CD1c-positive myeloid dendritic cell (primary cell): ENCODE measurements around the gene HDAC11.

Experiments used
- DNase-seq: peaks from one replicate; pipeline ENCODE4 v3.0.0-alpha.2; 2016; ENCODE audit errors: extremely low spot score

Gene HDAC11

DNA sequence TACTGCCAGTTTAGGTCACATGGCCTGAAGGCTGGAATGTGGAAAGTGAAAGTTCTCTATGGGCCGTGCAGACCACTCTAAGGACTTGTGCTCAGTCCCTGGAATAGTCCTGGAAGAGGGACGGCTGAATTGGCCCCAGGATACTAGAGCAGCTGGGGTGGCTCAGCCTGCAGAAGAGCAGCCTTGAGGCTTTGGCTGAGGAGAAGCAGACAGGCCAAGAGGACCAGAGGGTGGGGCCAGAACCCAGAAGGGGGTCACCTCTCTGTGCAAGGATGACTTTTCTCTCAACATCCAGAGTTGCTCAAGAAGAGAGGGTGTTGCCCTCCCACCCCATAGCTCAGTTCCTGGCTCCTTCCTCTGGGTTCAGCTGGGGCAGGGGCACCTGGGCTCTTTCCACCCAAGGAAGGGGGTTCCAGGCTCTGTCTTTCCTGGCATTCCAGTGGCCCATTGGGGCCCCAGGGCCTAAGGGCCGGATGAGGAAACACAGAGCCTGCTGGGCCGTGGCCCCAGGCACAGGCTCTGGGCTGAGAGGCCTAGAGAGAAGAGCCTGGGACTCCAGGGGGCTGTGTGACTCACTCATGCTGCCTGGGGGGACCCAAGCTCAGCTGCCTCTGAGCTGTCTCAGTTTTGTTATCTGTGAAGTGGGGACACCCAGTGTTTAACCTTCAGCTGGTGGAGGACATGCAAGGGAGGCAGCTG, 60.3 kb downstream of the HDAC11 start:
- no peak for DNase-seq

DNA sequence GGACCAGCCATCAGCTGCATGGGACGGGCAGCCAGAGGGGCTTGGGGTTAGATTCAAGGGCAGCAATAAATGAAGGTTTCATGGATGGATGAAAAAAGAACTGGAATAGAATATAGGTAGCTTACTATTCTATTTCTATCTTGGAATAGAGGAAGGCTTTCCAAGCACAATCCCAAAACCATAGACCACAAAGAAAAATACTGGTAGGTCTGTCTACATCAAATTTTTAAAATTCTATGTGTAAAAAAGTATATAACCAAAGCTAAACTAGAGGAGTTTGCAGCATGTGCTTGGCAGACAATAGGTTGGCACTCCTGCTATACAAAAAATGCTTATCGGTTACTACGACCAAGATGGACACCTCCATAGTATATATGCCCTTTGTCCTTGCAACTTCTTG, 61.6 kb downstream of the HDAC11 start:
- DNase-seq: no peak

DNA sequence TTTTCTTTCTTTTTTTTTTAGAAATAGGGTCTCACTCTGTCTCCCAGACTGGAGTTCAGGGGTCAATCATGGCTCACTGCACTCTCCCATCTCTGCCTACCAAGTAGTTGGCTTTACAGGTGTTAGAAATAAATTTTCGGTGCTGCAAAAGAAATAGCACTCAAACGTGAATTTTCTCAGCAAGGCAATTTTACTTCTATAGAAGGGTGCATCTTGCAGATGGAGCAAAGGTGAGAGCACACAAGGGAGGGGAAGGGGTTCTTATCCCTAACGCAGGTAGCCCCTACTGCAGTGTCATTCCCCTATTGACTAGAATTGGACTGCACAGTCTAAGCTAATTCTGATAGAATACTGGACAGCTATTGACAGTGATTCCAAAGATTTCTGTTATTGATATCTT, 62.0 kb downstream of the HDAC11 start:
- DNase-seq: no peak

DNA sequence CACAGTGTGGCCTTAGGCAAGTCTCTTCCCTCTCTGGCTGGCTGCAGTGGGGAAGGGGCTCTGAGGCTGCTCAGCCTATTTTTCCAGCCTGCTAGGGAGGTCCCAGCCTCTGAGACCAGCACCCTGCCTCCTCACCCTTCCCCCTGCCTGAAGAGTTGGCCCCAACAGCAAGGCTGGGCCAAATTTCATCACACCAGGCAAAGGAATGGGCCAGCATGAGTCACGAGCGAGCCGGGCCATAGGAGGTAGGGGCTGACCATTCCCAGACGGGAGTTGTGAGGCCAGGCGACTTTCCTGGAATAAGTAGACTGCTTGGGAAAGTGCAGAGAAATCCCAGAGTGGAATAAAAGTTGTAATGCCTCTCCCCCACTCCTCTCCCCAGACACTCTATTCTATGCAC, 63.1 kb downstream of the HDAC11 start:
- DNase-seq: no peak

DNA sequence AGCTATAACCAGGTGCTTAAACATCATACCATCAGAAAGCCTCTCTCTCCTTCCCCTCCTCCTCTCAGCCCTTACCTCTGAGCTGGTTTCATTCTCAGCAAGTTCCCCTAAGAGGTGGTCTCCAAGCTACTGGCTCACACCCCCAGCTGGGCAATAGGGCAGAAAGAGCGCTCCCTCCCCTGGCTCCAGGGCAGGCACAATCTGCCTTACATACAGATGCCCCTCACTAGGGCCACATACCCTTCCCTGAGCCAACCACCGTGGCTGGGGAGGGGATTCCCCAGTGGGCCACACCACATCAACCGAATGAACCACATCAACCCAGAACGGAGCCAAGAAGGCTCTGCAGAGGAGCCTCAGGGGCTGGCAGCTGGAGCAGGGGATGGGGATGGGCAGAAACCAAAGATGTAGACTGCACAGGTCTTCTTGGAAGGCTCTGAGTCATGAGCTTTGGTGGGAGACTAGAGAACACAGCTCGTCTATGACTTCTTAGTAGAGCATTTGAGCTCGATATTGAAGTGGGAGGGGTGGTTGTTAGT, 64.3 kb downstream of the HDAC11 start:
- no peak for DNase-seq

DNA sequence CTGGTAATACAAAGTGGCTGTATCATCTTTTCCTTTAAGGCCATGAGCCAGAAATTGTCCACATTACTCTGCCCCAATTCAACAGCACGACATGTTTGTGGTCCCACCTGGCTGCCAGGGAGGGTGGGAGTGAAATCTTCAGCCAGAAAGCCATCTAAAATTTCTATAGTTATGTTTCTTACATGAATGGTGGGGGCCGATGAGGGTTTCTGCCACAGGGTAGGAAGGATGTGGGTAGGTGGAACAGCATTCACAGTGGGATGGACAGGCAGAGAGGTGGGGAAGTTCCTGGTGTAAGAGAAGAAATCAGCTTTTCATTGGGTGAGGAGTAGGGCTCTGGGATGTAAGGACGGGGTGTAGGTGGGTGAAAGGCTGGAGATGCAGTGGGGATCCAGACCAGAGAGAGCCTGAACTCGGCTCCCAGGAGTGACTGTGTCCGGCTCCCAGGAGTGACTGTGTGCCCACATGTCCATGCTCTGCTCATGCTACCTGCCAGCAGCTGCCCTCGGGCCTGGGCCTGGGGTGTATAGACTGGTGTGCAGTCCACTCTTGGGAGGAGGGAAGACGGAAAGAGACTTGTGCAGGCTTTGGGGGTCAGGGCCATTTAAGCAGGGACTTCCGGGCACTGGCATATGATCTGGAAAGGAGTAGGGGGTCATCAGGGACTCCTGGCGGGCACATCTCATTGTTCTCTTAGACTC, 65.0 kb downstream of the HDAC11 start:
- DNase-seq: no peak

DNA sequence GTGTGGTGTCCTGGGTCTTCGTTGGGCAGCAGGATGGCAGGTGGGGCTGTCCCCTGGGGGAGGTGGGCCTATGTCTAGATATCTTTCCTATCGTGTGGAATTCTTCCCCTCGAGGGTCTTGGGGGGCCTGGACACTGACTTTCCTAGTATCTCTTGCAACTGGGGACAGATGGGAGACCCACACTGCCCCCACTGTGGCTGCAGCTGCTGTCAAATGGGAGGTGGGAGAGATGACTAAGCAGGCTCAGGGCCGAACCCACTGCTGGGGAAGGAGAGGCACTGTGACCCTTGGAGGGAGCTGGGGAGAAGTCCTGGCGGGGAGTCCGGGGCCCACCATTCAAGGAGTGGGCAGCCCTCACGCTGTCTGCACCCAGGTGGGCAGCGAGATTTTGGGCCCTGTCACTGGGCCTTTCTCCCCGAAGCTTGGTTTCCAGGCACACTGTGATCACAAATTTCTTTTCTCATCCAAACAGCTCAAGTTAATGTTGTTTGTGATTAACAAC, 65.9 kb downstream of the HDAC11 start:
- no peak for DNase-seq

DNA sequence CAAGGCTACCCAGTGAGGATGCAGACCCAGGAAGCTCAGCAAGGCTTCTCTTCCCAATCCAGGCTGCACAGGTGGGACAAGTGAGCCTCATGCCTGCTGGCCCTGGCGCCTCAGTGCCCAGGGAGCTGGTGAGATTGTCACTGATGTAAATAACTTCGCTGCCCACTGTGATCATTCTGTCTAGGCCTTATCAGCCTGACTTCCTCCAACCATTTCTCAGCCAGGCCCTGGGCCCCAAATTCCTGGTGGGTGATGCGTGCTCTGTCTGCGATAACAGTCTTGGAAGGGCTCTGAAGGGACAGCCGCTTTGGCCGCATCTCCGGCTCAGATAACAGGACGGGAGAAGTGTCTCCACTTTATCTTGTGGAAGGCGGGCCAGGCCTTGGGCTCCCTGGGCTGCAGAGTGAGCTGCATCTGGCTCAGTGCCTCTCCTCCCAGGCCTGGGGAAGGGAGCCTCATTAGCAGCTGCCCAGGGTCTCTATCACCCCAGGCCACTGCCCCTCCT, 66.6 kb downstream of the HDAC11 start:
- DNase-seq: no peak

DNA sequence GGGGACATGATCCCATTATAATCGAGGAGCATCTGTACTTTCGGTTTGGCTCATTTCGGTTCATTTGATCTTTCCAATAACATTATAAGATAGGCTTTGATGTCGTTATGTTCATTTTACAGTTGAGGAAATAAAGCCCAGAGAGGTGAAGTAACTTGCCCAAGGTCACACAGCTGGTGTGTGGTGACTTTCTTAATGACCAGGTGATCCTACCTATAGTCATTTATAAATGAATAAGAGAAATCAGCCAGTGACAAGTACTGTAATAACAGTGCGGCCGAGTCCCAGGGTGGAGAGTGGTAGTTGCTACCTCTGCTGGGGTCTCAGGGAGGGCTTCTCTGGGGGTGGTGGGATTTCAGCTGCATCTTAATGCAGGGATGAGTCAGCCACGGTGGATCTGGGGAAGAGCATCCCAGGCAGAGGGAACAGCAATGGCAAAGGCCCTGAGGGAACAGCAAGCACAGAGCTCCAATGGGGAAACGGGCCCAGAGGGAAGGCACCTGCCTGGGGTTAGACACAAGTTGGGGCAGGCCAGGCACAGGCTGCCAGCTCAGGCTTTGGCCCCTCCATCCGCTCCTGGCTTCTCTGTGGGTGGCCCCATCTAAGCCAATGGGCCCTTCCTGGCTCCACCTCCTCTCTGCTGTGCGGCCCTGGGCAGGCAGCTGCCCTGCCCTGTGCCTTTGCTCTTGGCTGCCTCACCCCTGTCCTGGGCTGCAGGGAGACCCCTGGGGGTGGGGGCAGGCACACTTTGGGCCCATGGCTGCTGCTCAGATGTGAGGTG, 67.7 kb downstream of the HDAC11 start:
- no peak for DNase-seq

DNA sequence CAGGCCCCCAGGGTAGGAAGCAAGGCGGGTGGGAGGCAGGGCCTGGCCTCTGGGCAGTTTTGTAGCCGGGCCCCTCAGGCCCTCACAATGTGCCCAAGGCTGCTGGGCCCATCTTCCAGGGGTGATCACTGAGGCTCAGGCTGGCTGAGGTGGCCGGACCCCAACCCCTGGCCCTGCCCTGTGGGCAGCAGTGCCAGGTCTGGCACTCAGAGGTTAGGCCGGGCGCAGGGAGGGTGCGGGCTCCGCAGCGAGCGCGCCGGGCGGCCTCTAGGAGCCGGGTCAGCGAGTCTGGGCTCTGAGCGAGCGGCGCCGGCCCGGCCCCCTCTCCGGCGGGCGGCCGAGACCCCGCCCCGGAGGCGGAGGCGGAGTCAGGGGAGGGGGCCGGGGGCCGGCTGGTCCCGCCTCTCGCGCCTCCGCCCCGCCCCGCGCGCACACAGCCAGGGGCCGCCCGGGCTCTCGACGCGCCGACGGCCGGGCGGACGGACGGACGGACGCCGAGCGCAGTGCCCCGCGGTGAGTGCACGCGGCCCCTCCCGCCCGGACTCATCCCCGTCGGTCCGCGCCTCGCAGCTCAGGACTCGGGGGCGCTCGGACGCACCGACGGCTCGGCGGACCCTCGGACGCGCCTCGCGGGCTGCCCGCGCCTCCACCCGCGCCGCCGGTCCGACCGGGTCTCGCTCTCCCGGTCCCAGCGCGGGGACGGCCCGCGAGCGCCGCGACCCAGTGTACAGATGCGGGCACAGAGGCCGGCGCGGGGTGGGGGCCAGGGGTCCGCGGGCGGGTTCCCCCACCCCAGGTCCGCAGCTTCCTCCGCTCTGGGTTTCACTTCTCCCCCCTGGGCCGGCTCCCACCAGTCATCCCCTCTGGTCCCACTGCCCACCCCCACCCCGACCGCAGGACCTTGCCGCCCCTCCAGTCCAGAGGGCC, 68.9 kb downstream of the HDAC11 start, which contains the start of gene FBLN2:
FBLN2 (plus strand) TSS at position 430 of the 927 bp plus-strand sequence. CDS start 21,231 bp downstream, outside the sequence.
- DNase-seq: peak; percentile 5

DNA sequence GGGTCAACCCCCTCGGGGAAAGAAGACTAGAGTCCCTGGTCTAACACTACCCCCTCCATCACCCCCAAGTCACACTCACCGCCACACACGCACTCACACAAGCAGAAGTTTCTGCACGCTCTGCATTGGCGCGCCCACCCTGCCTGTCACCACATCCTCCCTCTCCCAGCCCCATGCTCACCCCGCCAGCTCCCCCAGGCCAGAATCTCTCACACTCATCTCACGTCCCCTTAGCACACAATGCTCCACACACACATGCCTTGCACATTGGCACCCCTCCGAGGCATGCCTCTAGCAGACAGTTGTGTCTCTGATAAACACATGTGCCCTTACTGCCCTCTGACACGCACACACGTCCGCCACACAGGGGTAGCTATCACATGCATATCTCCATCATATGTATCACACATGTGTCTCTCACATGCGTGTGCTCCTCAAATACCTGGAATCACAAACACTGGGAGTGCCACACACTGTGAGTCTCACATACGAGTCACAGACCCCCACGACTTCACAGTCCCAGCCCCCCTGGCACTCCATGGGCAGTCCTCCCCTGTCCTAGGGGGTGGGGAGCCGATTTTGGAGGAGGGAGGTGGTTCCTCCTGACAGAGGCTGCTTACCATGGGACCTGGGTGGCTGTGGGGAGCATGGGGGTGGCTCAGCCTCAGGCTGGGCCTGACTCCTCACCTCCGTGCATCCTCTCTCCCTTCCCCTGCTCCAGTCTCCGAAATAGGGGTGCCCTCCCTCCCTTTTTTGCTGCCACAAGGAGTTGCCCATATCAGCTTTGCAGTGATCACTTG, 69.7 kb downstream of the HDAC11 start:
- DNase-seq: no peak

DNA sequence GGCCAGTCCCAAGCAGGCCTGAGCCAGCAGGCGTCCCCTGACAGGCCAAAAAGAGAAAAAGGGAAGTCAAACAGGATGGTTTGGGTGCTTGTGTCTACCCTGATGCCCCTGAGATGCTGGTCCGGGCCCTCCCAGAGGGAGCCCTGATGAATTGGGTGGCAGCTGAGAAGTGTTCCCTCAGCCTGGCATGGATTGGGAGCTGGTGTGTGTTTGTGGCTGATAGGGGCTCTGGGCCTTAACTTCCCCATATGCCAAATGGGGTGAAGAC, 70.3 kb downstream of the HDAC11 start:
- DNase-seq: no peak

DNA sequence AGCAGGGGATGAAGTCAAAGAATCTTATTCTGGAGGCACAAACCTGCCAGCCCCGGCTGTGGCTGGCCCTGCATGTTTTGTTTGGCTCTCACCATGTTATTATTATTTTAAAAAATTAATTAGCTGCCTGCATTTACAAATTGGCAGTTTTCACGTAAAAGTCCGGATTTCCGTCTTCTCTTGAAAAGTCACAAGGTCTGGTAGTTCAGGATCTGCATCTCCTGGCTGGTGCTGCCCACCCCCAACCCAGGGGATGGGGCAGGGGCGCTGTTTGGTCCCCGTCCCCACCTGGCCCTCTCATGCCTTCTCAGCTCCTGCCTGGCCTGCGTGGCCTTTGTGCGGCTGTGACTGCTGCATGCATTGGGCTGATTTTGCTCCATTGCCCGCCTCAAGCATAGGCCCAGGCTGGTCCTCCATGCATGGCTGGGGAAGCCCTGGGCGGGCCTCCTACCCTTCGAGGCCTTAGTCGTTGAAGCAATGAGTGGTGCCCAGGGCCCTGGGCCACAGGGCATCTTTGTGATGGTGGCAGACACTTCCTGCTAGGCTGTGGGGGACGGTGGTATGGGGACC, 70.8 kb downstream of the HDAC11 start:
- DNase-seq: no peak

DNA sequence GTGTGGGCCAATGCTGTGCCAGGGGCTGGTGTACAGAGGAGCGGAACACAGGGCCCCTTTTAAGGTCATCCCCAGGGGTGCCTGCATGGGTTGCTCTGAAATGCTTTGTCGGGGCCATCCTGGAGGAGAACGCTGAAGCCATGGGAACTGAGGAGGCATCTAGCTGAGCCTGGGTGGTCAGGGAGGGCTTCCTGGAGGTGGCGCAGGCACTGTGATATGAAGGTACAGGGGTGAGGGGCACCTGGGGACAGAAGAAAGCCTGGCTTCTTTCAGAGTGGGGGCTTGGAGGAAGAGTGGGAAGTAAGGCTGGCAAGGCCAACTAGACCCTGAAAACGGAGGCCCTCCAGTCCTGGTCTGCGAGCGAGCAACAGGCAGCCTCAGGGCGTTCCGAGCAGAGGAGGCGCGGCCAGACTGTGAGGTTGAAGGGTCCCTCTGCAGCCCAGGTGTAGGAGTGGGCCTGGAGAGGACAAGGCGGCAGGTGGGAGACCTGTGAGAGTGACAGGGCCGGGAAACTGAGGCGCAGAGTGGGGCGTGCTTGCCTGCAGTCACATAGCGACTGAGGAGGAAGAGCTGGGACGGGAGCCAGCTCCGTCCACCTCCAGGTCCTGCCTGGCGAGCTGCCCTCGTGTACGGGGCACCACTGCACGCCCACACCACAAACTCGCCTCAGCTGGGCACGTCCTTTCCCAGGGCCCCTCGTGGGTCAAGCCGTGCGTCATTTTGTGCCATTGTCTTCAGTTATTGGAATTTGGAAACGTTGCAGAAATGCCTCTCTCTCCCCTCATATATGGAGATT, 72.9 kb downstream of the HDAC11 start:
- DNase-seq: no peak

DNA sequence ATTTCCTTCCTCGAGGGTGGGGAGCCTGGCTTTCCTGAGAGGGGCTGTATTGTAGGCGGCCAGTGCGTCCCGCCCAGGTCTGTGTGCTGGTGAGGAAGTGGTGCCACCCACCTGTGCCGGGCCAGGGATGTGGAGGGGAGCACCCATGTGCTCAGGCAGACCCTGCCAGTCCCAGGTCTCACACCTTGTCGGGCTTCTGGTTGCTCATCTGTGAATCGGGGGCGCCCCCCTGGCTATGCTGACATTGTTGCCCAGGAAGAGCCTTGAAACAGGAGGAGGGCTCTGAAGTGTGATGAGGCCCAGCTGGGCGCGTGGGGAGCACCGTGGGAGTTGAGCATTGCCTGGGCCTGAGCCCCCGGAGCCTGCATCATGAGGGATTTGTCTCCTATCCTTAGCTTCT, 73.6 kb downstream of the HDAC11 start:
- no peak for DNase-seq

DNA sequence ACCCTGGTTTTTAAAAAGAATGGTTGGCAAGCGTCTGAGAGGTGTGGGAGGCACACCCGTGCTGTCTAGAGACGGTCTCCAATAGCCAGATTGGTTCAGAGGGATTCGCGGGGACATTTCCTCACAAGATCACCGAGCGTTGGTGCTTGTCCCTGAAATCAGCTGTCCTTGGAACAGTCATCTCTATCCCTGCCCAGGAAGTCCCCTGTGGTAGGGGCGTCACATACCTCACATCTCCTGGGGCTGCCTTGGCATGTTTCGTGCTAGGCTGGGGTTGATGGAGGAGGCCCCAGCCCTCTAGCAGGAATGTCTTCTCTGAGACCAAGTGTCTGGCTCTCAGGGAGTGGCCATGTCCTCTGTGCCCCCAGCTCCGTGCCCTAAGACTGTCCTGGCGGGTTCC, 75.6 kb downstream of the HDAC11 start:
- no peak for DNase-seq
